Tibial artery (tissue), 4 donors: Measurements from ENCODE around the gene CTXN3.

Source experiments
- DNase-seq, 2 donors: peaks; one replicate each; pipeline ENCODE4 v3.0.0-alpha.2; 2019
- H3K27ac ChIP-seq, 2 donors: fragments of 200-600 bp; sonication (generic) in 1 of 2; 1 replicate in 1 of 2; 2 replicates in 1 of 2; pipeline ENCODE4 v1.5.1; 2018 to 2019; ENCODE audit warnings: mild to moderate bottlenecking in 1 of 2
- H3K27me3 ChIP-seq, 2 donors: fragments of 200-600 bp; sonication (generic) in 1 of 2; one replicate each; pipeline versions ENCODE4 v1.5.1 to v1.6.0; 2016 to 2019
- H3K36me3 ChIP-seq, 3 donors: fragments of 200-600 bp; sonication (generic) in 2 of 3; one replicate each; pipeline ENCODE4 v1.5.1; 2016 to 2019; ENCODE audit warnings: mild to moderate bottlenecking in 2 of 3
- H3K4me1 ChIP-seq, 4 donors: fragments of 200-600 bp; sonication (generic) in 2 of 4; 1 replicate in 3 of 4; 2 replicates in 1 of 4; pipeline ENCODE4 v1.5.1; 2016 to 2019
- H3K4me3 ChIP-seq, 2 donors: fragments of 200-600 bp; sonication (generic) in 1 of 2; 1 replicate in 1 of 2; 2 replicates in 1 of 2; pipeline ENCODE4 v1.5.1; 2018 to 2019; ENCODE audit warnings: mild to moderate bottlenecking in 2 of 2
- H3K9me3 ChIP-seq, 3 donors: fragments of 200-600 bp; sonication (generic) in 1 of 3; one replicate each; pipeline ENCODE4 v1.5.1; 2016 to 2019
- intact Hi-C: fragments of 100-400 bp; cut with DNase I; formaldehyde crosslinking; loops from one replicate; pipeline ENCODE4 v1.15.0; 2023; ENCODE audit warnings: low total_unique reads
- TF ChIP-seq, protein P1 (sequence below), 2 experiments: fragments of 200-600 bp in 1 of 2; fragments of 450-650 bp in 1 of 2; IDR thresholded peaks; one replicate each; pipeline ENCODE4 v1.5.1; 2017 to 2019; ENCODE audit warnings: antibody characterized with exemption in 2 of 2, mild to moderate bottlenecking in 1 of 2, moderate library complexity in 1 of 2

CTXN3 gene

DNA sequence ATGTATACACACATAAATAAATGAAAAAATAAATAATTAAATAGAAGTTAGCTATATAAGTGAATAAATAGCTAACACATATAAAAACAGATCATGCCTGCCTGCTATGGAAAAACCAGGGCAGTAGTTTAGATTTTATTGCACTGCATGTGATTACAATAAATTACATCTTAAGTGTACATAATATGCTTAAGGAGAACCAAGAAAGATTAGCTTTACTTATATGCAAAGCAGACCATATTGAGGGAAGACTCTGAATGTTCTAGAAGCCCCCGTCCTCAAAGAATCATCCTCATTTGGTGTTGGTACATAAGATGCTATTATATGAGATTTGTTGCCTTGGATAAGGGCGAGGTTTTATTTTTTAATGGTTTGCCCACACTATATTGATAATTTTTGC, 5.9 kb upstream of the CTXN3 start:
- no peak overlapping the region for H3K4me3 ChIP-seq
- no peak overlapping the region for H3K27ac ChIP-seq
- intact Hi-C loops: no loop called here
- no peaks in the 10 kb centered on the region for H3K36me3 ChIP-seq
- H3K9me3 ChIP-seq: no peaks in the 10 kb centered on the region
- H3K27me3 ChIP-seq: no peaks in the 10 kb centered on the region
- H3K4me1 ChIP-seq: no peaks in the 10 kb centered on the region
- DNase-seq: no peak
- TF ChIP-seq, protein P1, sequence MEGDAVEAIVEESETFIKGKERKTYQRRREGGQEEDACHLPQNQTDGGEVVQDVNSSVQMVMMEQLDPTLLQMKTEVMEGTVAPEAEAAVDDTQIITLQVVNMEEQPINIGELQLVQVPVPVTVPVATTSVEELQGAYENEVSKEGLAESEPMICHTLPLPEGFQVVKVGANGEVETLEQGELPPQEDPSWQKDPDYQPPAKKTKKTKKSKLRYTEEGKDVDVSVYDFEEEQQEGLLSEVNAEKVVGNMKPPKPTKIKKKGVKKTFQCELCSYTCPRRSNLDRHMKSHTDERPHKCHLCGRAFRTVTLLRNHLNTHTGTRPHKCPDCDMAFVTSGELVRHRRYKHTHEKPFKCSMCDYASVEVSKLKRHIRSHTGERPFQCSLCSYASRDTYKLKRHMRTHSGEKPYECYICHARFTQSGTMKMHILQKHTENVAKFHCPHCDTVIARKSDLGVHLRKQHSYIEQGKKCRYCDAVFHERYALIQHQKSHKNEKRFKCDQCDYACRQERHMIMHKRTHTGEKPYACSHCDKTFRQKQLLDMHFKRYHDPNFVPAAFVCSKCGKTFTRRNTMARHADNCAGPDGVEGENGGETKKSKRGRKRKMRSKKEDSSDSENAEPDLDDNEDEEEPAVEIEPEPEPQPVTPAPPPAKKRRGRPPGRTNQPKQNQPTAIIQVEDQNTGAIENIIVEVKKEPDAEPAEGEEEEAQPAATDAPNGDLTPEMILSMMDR (IDR thresholded peaks at IDR 0.05): no peak

DNA sequence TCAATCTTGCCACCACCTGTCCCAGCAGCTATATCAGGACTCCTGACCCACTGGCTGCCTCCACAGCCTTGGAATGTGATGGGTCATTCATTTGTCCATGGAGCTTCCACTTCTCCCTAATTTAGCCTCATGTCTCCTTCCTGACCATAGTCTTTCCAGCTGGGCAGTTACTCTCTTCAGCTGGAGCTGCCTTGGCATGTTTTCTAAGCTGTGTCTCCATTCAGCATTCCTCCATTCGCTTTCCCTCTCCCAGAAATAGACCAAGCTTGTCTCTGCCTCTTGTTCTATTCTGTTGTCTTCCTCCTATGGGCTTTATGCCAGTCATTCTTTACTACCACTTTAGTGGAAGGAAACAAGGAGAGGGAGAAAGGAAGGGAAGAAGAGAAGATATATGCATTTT, 5.3 kb upstream of the CTXN3 start:
- intact Hi-C loops: no loop called here
- TF ChIP-seq, protein P1 (IDR thresholded peaks at IDR 0.05): no peak
- Histone ChIP-seq H3K27ac (no peak overlapping the region), H3K27me3 (no peaks in the 10 kb centered on the region), H3K4me1 (no peaks in the 10 kb centered on the region), H3K36me3 (no peaks in the 10 kb centered on the region), H3K9me3 (no peaks in the 10 kb centered on the region), H3K4me3 (no peak overlapping the region)
- DNase-seq: no peak

DNA sequence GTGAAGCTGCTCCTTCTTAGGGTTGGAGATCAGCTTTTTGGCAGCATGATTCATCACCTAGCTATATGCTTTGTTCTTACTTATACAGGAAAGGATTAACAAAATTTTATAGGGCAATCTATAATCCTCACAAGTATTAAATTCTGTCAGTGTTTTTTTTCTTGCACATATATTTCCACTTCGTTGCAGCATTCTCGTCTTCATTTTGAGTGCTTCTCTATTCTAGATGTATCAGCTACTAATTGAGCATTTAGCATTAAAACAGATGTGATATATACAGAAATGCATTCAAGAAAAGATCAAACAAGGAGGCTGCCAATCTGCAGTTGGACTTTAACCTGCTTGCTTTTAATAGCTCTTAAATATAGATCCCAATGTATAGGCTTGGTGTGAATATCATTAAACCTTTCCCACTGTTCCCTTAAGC, 3.6 kb upstream of the CTXN3 start:
- Histone ChIP-seq H3K27me3 (no peaks in the 10 kb centered on the region), H3K36me3 (no peaks in the 10 kb centered on the region), H3K4me1 (no peaks in the 10 kb centered on the region), H3K9me3 (no peaks in the 10 kb centered on the region), H3K4me3 (no peak overlapping the region), H3K27ac (no peak overlapping the region)
- DNase-seq: no peak
- intact Hi-C loops: no loop called here
- TF ChIP-seq, protein P1 (IDR thresholded peaks at IDR 0.05): no peak

DNA sequence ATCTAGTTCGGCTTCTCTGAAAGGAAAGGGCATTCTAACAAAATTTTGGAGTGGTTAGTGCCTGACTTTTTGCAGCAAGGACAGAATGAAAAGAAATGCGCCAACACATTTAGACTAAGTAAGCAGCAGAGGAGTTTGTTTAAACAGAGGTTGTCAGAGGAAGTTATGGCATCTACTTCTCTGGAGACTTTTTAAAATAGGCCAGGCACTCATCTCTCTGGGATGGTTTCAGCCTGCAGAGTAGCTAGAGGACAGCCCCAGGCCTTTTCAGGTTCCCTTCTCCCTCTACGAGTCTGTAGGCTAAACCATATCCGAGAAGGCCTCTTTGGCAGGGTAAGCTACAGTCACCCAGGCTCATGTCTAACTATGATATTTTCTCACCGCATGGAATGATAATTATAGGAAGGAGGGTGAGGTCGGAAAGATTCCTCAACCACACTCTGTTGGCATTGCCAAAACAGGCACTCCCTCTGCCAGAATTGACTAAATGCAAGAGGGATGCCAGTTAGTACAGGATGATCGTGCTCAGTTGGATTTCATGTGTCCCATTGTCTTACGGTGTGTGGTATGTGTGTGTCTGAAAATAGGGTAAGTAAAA, 1.4 kb upstream of the CTXN3 start:
- no peak overlapping the region for H3K4me3 ChIP-seq
- DNase-seq: no peak
- no peaks in the 10 kb centered on the region for H3K36me3 ChIP-seq
- H3K4me1 ChIP-seq: no peaks in the 10 kb centered on the region
- no peaks in the 10 kb centered on the region for H3K27me3 ChIP-seq
- TF ChIP-seq, protein P1 (IDR thresholded peaks at IDR 0.05): no peak
- no peak overlapping the region for H3K27ac ChIP-seq
- intact Hi-C loops: no loop called here
- no peaks in the 10 kb centered on the region for H3K9me3 ChIP-seq

DNA sequence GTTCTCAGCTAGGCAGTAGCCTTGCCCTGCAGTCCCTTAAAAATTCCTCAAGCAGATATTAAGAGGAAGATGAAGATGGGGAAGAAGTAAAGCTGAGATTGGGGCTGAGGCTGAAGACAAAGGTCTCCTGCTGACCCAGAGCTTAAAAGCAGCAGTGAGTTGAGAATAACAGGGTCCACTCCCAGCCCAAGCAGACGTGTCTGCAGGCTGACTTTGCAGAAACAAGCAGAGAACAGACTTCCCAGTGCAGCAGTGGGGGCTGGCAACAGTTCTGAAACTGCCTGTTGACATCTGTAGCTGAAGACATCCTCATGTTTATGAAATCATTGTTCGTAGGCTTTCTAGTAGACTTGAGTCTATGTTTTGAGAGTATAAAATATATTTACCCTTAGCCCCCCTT, 1.1 kb downstream of the CTXN3 start:
- H3K4me3 ChIP-seq: no peak overlapping the region
- no peak overlapping the region for H3K27ac ChIP-seq
- no peak for DNase-seq

More for the DNA sequence above, 1.1 kb downstream of the CTXN3 start:
- no peaks in the 10 kb centered on the region for H3K36me3 ChIP-seq
- no peaks in the 10 kb centered on the region for H3K4me1 ChIP-seq
- H3K9me3 ChIP-seq: no peaks in the 10 kb centered on the region
- H3K27me3 ChIP-seq: no peaks in the 10 kb centered on the region
- TF ChIP-seq, protein P1 (IDR thresholded peaks at IDR 0.05): no peak
- intact Hi-C loops: no loop called here
